Ovary (tissue), 9 donors: ENCODE data around the gene TCP11L1. TPM values are rescaled to one million over a fixed set of nuclear protein-coding genes. Genes with fewer than 3 reads are reported as not detected.

ENCODE experiments used
- DNase-seq, 5 donors: peaks; one replicate each; pipeline ENCODE4 v3.0.0-alpha.2; 2019 to 2020
- H3K27ac ChIP-seq, 2 donors: fragments of 200-600 bp; one replicate each; pipeline versions ENCODE4 v1.5.1 to v1.8.0; 2019 to 2022
- H3K27me3 ChIP-seq: fragments of 200-600 bp; one replicate; pipeline ENCODE4 v1.8.0; 2022
- H3K36me3 ChIP-seq: fragments of 200-600 bp; sonication (generic); one replicate; pipeline ENCODE4 v1.5.1; 2019
- H3K4me1 ChIP-seq: one replicate; pipeline ENCODE4 v1.8.1; 2013; ENCODE audit warnings: mild to moderate bottlenecking, moderate library complexity; ENCODE audit not compliant: insufficient read depth
- H3K4me3 ChIP-seq: fragments of 200-600 bp; sonication (generic); one replicate; pipeline ENCODE4 v1.5.1; 2017
- H3K9me3 ChIP-seq, 2 donors: fragments of 200-600 bp in 1 of 2; sonication (generic) in 1 of 2; one replicate each; pipeline versions ENCODE4 v1.5.1 to v1.8.1; 2013 to 2019; ENCODE audit warnings: mild to moderate bottlenecking in 1 of 2, moderate library complexity in 1 of 2
- CTCF ChIP-seq, 3 donors: fragments of 450-650 bp in 2 of 3; fragments of 200-600 bp in 1 of 3; IDR thresholded peaks; one replicate each; pipeline versions ENCODE4 v1.5.1 to v1.8.0; 2016 to 2022; ENCODE audit warnings: antibody characterized with exemption in 3 of 3, mild to moderate bottlenecking in 1 of 3
- EP300 ChIP-seq: sonication (generic); formaldehyde crosslinking; IDR thresholded peaks from one replicate; pipeline ENCODE4 v1.6.1; 2017; ENCODE audit warnings: antibody characterized with exemption
- POLR2A ChIP-seq: fragments of 450-650 bp; IDR thresholded peaks from one replicate; pipeline ENCODE4 v1.6.1; 2017; ENCODE audit warnings: antibody characterized with exemption, mild to moderate bottlenecking, moderate library complexity
- WGBS, 3 donors: extraction: QIAGEN DNeasy Blood & Tissue Kit in 1 of 3; methylation state at CpG; one replicate each; pipeline versions ENCODE4 v1.1.5 to v1.1.7; 2013 to 2017; 5-methylcytosine and 5-hydroxymethylcytosine counted together
- intact Hi-C, 4 donors: fragments of 100-400 bp; cut with DNase I; formaldehyde crosslinking; loops; one replicate each; pipeline versions ENCODE4 v1.11.0 to v1.15.1; 2022 to 2023
- polyA plus RNA-seq, 2 donors: library from polyadenylated mRNA; stranded (reverse); fragments of 200-250 nt in 1 of 2; fragments of 350-450 nt in 1 of 2; fragmentation: Illumina TruSeq in 1 of 2; extraction: RNeasy Lipid Tissue Mini Kit (QIAGEN cat#74804) in 1 of 2; gene quantifications; one replicate each; pipeline ENCODE4 v1.2.3, GENCODE V29; 2013 to 2014
- total RNA-seq, 7 donors: library from RNA; depleted of rRNA in 2 of 7; stranded (reverse); fragments of >200 nt in 2 of 7; fragmentation: NEBNext Ultra II Directional in 3 of 7; extraction: Animal tissue kit (Norgen Biotek cat#: 25700) in 3 of 7; gene quantifications; one replicate each; pipeline versions ENCODE4 v1.1.0 to v1.2.4, GENCODE V29; 2016 to 2023
- donor health status: DM: no; HTN: no; CAD: no; lungs with moderate emphysema.
- donor health status: DM: no; HTN: no; CAD: no.
- donor health status: Bipolar disorder and iron deficiency.
- donor health status: DM: yes; HTN: yes; CAD: no.
- donor health status: DM: no; HTN: no; CAD: no.
- donor health status: DM: yes; HTN: yes; CAD: no.

Gene TCP11L1
- total and polyA plus RNA-seq, 9 donors, result 4.4 to 23.4 (median 14.3) TPM

GRCh38 chr11:33035011-33035410 lies 4.4 kb upstream of the TCP11L1 start:
- TF ChIP-seq CTCF (IDR thresholded peaks at IDR 0.05) (no peak), POLR2A (no peak), EP300 (no peak)
- no peak for DNase-seq
- Histone ChIP-seq H3K27ac (no peak overlapping the region), H3K27me3 (no peaks in the 10 kb centered on the region), H3K9me3 (no peaks in the 10 kb centered on the region), H3K36me3 (no peaks in the 10 kb centered on the region), H3K4me3 (no peak overlapping the region), H3K4me1 (no peaks in the 10 kb centered on the region)
- WGBS, 3 donors, result 88 to 98% (median 98%) methylated on average over 1 of the region's 1 CpG
- intact Hi-C loops, result no loop called here

- WGBS, 3 donors, result 4 to 5% (median 4%) methylated on average over 30 of the region's 30 CpGs
- peak overlapping the region; percentile 71 for H3K4me3 ChIP-seq
- TF ChIP-seq POLR2A, result no peak
- TF ChIP-seq EP300, result no peak
- no peak for TF ChIP-seq CTCF (IDR thresholded peaks at IDR 0.05)
- intact Hi-C loops, result no loop called here
- H3K9me3 ChIP-seq, result no peaks in the 10 kb centered on the region
- peak overlapping the region; percentile 98 for H3K27ac ChIP-seq
- DNase-seq, result peak in 1 of 5 donors; percentile 29
- no peaks in the 10 kb centered on the region for H3K27me3 ChIP-seq
- H3K36me3 ChIP-seq, result no peaks in the 10 kb centered on the region
- H3K4me1 ChIP-seq, result peaks cover 1% of the 10 kb centered on the region
Observed at GRCh38 chr11:33040033-33040861, 875 bp downstream of the TCP11L1 start.

GRCh38 chr11:33040862-33041453 lies 1.6 kb downstream of the TCP11L1 start:
- H3K9me3 ChIP-seq, result no peaks in the 10 kb centered on the region
- H3K4me1 ChIP-seq, result peaks cover 1% of the 10 kb centered on the region
- no peak for DNase-seq
- H3K4me3 ChIP-seq, result no peak overlapping the region
- no peak overlapping the region for H3K27ac ChIP-seq
- H3K27me3 ChIP-seq, result no peaks in the 10 kb centered on the region
- 57 to 76% (median 62%) methylated on average over 5 of the region's 5 CpGs for WGBS, 3 donors
- TF ChIP-seq CTCF (IDR thresholded peaks at IDR 0.05) (no peak), EP300 (no peak), POLR2A (no peak)
- intact Hi-C loops, result no loop called here
- no peaks in the 10 kb centered on the region for H3K36me3 ChIP-seq

- intact Hi-C loops, result no loop called here
- no peak overlapping the region for H3K27ac ChIP-seq
- WGBS, 3 donors, result 83 to 87% (median 83%) methylated on average over 2 of the region's 2 CpGs
Observed at GRCh38 chr11:33043221-33043830, 4.0 kb downstream of the TCP11L1 start.

More at GRCh38 chr11:33043221-33043830, 4.0 kb downstream of the TCP11L1 start:
- Histone ChIP-seq H3K4me1 (peaks cover 1% of the 10 kb centered on the region), H3K27me3 (no peaks in the 10 kb centered on the region), H3K4me3 (no peak overlapping the region), H3K9me3 (no peaks in the 10 kb centered on the region), H3K36me3 (no peaks in the 10 kb centered on the region)
- no peak for TF ChIP-seq EP300
- no peak for TF ChIP-seq CTCF (IDR thresholded peaks at IDR 0.05)
- TF ChIP-seq POLR2A, result no peak
- no peak for DNase-seq
